Spleen (tissue), 11 donors: ENCODE measurements around the gene VWF. TPM values are rescaled to one million over a fixed set of nuclear protein-coding genes. Genes with fewer than 3 reads are reported as not detected.
"Not testable (repeated sequence)": the region's sequence is repeated elsewhere in the genome, so short reads cannot be mapped to it uniquely, and the experiment has no call there.

Experiments
- DNase-seq: peaks from one replicate; pipeline ENCODE4 v3.0.0-alpha.2; 2020
- H3K27ac ChIP-seq, 8 donors: fragments of 200-600 bp; sonication (generic) in 7 of 8; 1 replicate in 4 of 8; 2 replicates in 4 of 8; pipeline versions ENCODE4 v1.5.0 to v1.8.0; 2016 to 2021; ENCODE audit warnings: inconsistent platforms in 4 of 8, mild to moderate bottlenecking in 4 of 8, moderate library complexity in 1 of 8
- H3K27me3 ChIP-seq, 7 donors: fragments of 200-600 bp; sonication (generic) in 6 of 7; replicated peaks in 1 of 7; 1 replicate in 4 of 7; 2 replicates in 3 of 7; pipeline versions ENCODE4 v1.5.0 to v1.8.0; 2016 to 2021; ENCODE audit warnings: inconsistent platforms in 3 of 7, mild to moderate bottlenecking in 1 of 7
- H3K36me3 ChIP-seq, 6 donors: fragments of 200-600 bp; sonication (generic) in 5 of 6; 1 replicate in 4 of 6; 2 replicates in 2 of 6; pipeline versions ENCODE4 v1.5.0 to v1.8.0; 2016 to 2021; ENCODE audit warnings: inconsistent platforms in 2 of 6
- H3K4me1 ChIP-seq, 6 donors: fragments of 200-600 bp; sonication (generic) in 5 of 6; 1 replicate in 3 of 6; 2 replicates in 3 of 6; pipeline versions ENCODE4 v1.5.0 to v1.8.0; 2016 to 2021; ENCODE audit warnings: inconsistent platforms in 3 of 6
- H3K4me3 ChIP-seq, 8 donors: fragments of 200-600 bp; sonication (generic) in 7 of 8; 1 replicate in 4 of 8; 2 replicates in 4 of 8; pipeline versions ENCODE4 v1.5.0 to v1.8.0; 2016 to 2021; ENCODE audit warnings: inconsistent platforms in 4 of 8, mild to moderate bottlenecking in 4 of 8, moderate library complexity in 2 of 8
- H3K9me3 ChIP-seq, 8 donors: fragments of 200-600 bp; sonication (generic) in 7 of 8; 1 replicate in 4 of 8; 2 replicates in 4 of 8; pipeline versions ENCODE4 v1.5.0 to v1.8.0; 2016 to 2021; ENCODE audit warnings: inconsistent platforms in 4 of 8
- POLR2A ChIP-seq, 3 donors: fragments of 450-650 bp; IDR thresholded peaks; one replicate each; pipeline ENCODE4 v1.5.1; 2017; ENCODE audit warnings: antibody characterized with exemption in 3 of 3, mild to moderate bottlenecking in 1 of 3
- POLR2AphosphoS5 ChIP-seq, 3 donors: sonication (generic); formaldehyde crosslinking; IDR thresholded peaks; one replicate each; pipeline ENCODE4 v1.5.1; 2017; ENCODE audit warnings: antibody characterized with exemption in 3 of 3
- WGBS, 5 donors: extraction: QIAGEN DNeasy Blood & Tissue Kit in 3 of 5; methylation state at CpG; one replicate each; pipeline versions ENCODE4 v1.1.5 to v1.1.7; 2013 to 2018; 5-methylcytosine and 5-hydroxymethylcytosine counted together
- intact Hi-C: fragments of 100-400 bp; cut with DNase I; formaldehyde crosslinking; loops from one replicate; pipeline ENCODE4 v1.15.0; 2023; ENCODE audit warnings: low total_unique reads
- polyA plus RNA-seq, 3 donors: library from polyadenylated mRNA; stranded (reverse); fragments of 200-250 nt; gene quantifications; one replicate each; pipeline ENCODE4 v1.2.1, GENCODE V29; 2013
- total RNA-seq, 7 donors: library from RNA; depleted of rRNA in 3 of 7; stranded (reverse); fragments of >200 nt in 3 of 7; fragmentation: NEBNext Ultra II Directional in 4 of 7; extraction: Animal tissue kit (Norgen Biotek cat#: 25700) in 4 of 7; gene quantifications; one replicate each; pipeline versions ENCODE4 v1.1.0 to v1.2.1, GENCODE V29; 2016 to 2021
- TF ChIP-seq, protein P1 (sequence below), 11 experiments: fragments of 200-600 bp in 7 of 11; fragments of 450-650 bp in 4 of 11; sonication (generic) in 4 of 11; IDR thresholded peaks in 8 of 11; conservative IDR thresholded peaks in 3 of 11; 1 replicate in 7 of 11; 2 replicates in 4 of 11; pipeline versions ENCODE4 v1.4.0 to v1.8.0; 2016 to 2021; ENCODE audit warnings: antibody characterized with exemption in 11 of 11, inconsistent platforms in 4 of 11, mild to moderate bottlenecking in 1 of 11
- donor health status: healthy with polysubstance abuse.
- donor health status: DM: no; HTN: no; CAD: no; lungs with moderate emphysema.
- donor health status: DM: no; HTN: no; CAD: no.
- donor health status: Bipolar disorder and iron deficiency.
- donor health status: healthy.
- donor health status: DM: no; HTN: no; CAD: no.
- donor health status: DM: yes; HTN: yes; CAD: no.

The VWF gene
- total and polyA plus RNA-seq, 10 donors: 12.9 to 957 (median 321) TPM

DNA sequence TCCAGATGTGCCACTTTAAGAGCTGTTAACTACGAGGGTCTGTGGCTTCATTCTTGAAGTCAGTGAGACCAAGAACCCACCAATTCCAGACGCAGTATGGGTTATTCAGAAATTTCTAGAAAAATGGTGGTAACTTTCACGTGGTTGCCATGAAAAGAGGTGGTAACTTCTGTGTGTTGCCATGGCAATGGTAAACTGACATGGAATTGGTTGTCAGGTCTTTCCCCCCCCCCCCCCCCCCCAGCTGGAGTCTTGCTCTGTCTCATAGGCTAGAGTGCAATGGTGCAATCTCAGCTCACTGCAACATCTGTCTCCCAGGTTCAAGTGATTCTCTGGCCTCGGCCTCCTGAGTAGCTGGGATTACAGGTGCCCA lies 18.8 kb upstream of the VWF start:
- Histone ChIP-seq H3K9me3 (no peaks in the 10 kb centered on the region), H3K4me1 (peaks cover 0 to 65% (median 34%) of the 10 kb centered on the region in 6 donors), H3K36me3 (no peaks in the 10 kb centered on the region), H3K27ac (no peak overlapping the region), H3K4me3 (no peak overlapping the region), H3K27me3 (no peaks in the 10 kb centered on the region)
- no peak for DNase-seq
- TF ChIP-seq POLR2AphosphoS5 (IDR thresholded peaks at IDR 0.05): no peak
- TF ChIP-seq, protein P1, sequence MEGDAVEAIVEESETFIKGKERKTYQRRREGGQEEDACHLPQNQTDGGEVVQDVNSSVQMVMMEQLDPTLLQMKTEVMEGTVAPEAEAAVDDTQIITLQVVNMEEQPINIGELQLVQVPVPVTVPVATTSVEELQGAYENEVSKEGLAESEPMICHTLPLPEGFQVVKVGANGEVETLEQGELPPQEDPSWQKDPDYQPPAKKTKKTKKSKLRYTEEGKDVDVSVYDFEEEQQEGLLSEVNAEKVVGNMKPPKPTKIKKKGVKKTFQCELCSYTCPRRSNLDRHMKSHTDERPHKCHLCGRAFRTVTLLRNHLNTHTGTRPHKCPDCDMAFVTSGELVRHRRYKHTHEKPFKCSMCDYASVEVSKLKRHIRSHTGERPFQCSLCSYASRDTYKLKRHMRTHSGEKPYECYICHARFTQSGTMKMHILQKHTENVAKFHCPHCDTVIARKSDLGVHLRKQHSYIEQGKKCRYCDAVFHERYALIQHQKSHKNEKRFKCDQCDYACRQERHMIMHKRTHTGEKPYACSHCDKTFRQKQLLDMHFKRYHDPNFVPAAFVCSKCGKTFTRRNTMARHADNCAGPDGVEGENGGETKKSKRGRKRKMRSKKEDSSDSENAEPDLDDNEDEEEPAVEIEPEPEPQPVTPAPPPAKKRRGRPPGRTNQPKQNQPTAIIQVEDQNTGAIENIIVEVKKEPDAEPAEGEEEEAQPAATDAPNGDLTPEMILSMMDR (IDR thresholded peaks at IDR 0.05 in 8 of 11, conservative IDR thresholded peaks at IDR 0.05 in 3 of 11): no peak
- no peak for TF ChIP-seq POLR2A (IDR thresholded peaks at IDR 0.05)
- intact Hi-C loops: no loop called here
- WGBS, 5 donors: 67 to 77% (median 69%) methylated on average over 4 of the region's 4 CpGs

DNA sequence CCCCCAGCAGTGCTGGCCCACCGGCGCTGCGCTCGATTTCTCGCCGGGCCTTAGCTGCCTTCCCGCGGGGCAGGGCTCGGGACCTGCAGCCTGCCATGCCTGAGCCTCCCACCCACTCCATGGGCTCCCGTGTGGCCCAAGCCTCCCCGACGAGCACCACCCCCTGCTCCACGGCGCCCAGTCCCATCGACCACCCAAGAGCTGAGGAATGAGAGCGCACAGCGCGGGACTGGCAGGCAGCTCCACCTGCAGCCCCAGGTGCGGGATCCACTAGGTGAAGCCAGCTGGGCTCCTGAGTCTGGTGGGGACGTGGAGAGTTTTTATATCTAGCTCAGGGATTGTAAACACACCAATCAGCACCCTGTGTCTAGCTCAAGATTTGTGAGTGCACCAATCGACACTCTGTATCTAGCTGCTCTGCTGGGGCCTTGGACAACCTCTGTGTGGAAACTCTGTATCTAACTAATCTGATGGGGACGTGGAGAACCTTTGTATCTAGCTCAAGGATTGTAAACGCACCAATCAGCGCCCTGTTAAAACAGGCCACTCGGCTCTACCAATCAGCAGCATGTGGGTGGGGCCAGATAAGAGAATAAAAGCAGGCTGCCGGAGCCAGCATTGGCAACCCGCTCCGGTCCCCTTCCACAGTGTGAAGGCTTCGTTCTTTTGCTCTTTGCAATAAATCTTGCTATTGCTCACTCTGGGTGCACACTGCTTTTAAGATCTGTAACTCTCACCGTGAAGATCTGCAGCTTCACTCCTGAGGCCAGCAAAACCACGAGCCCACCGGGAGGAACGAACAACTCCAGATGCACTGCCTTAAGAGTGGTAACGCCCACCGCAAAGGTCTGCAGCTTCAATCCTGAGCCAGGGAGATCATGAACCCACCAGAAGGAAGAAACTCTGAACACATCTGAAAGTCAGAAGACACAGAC lies 18.2 kb upstream of the VWF start:
- WGBS, 5 donors: 63 to 82% (median 76%) methylated on average over 17 to 35 of the region's 35 CpGs
- H3K4me3 ChIP-seq, intact Hi-C loops, H3K36me3 ChIP-seq, H3K27me3 ChIP-seq, DNase-seq, H3K9me3 ChIP-seq: not testable (repeated sequence)
- Histone ChIP-seq H3K27ac (peak overlapping the region in 4 of 8 donors; percentile 77 to 91 (median 91)), H3K4me1 (peaks cover 0 to 69% (median 34%) of the 10 kb centered on the region in 6 donors)

DNA sequence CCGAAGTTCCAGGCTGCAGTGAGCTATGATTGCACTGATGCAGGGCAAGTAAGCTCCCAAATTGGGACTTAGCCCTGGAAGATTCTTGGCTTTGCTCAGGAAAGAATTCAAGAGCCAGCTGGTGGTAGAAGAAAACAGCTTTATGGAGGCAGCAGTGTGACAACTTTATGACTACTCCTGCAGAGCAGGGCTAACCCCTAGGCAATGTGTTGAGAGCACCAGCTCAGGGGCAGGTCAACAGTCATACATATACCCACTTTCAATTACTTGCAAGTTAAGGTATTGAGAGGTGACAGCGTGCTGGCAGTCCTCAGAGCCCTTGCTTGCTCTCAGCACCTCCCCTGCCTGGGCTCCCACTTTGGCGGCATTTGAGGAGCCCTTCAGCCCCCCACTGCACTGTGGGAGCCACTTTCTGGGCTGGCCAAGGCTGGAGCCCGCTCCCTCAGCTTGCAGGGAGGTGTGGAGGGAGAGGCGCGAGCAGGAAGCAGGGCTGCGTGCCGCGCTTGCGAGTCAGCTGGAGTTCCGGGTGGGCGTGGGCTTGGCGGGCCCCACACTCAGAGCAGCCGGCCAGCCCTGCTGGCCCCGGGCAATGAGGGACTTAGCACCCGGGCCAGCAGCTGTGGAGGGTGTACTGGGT lies 17.4 kb upstream of the VWF start:
- peak in 1 of 3 donors; percentile 40 for TF ChIP-seq POLR2AphosphoS5 (IDR thresholded peaks at IDR 0.05)
- Histone ChIP-seq H3K4me3 (peak overlapping the region in 1 of 8 donors; percentile 57), H3K27ac (peak overlapping the region; percentile 46 to 91 (median 80)), H3K4me1 (peaks cover 0 to 69% (median 34%) of the 10 kb centered on the region in 6 donors)
- H3K27me3 ChIP-seq, H3K36me3 ChIP-seq, H3K9me3 ChIP-seq, intact Hi-C loops, DNase-seq: not testable (repeated sequence)
- 79 to 91% (median 90%) methylated on average over 11 to 16 of the region's 16 CpGs for WGBS, 5 donors

DNA sequence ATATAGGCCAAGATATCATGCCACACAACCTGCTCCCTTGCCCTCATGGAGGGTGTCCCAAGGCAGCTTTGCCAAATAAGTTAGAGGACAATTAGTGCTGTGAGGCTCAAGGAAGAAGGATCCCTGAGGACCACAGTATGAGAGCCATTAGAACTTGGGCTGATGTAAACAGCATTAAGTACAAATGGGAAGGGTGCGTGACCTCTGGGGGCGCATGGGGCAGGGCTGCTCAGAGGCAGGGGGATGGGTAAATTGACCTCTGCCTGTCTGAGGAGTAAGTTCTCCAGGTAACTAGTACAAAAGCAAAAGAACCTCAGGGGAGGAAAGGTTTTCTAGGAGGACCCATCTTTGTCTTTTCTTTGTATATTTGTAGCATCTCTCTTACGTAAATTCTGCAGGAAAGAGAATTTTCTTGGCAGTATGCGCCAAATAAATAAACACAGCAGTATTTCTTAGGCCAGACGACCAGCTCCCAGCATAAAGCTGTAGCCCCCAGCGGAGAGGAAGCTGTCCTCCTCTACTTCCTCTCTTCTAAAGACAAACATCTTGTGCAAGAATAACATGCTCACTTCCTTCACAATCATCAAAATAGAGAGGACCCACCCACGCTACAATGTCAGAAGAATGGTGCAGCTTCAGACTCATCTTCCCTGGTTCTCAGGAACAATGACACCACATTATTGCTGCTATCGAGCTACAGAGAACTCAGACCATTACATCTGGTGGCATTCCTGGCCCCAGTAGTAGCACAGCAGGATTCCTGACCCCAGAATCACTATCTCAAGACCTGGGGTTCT lies 16.4 kb upstream of the VWF start:
- peak overlapping the region in 1 of 8 donors; percentile 57 for H3K4me3 ChIP-seq
- H3K36me3 ChIP-seq: no peaks in the 10 kb centered on the region
- WGBS, 5 donors: 28 to 49% (median 34%) methylated on average over 8 of the region's 8 CpGs
- H3K4me1 ChIP-seq: peaks cover 0 to 66% (median 34%) of the 10 kb centered on the region in 6 donors
- peak overlapping the region; percentile 61 to 91 (median 80) for H3K27ac ChIP-seq
- TF ChIP-seq POLR2AphosphoS5 (IDR thresholded peaks at IDR 0.05) (peak in 1 of 3 donors; percentile 72), POLR2A (IDR thresholded peaks at IDR 0.05) (peak in 1 of 3 donors; percentile 13)
- TF ChIP-seq, protein P1 (IDR thresholded peaks at IDR 0.05 in 8 of 11, conservative IDR thresholded peaks at IDR 0.05 in 3 of 11): peak in 1 of 11 experiments; percentile 11
- H3K9me3 ChIP-seq: no peaks in the 10 kb centered on the region
- intact Hi-C loops: no loop called here
- H3K27me3 ChIP-seq: no peaks in the 10 kb centered on the region
- DNase-seq: no peak
